Kidney (tissue), 14 donors: ENCODE data around the gene YARS1. TPM values are rescaled to one million over a fixed set of nuclear protein-coding genes. Genes with fewer than 3 reads are reported as not detected.

Experiments
- DNase-seq, 5 donors: peaks; one replicate each; pipeline ENCODE4 v3.0.0-alpha.2; 2013 to 2020
- FAIRE-seq: peaks from 2 replicates; lab custom pipeline; 2012; peaks lifted over from hg19 to GRCh38; lab: Jason Lieb, UNC
- H3K27ac ChIP-seq, 2 donors: one replicate each; pipeline ENCODE4 v1.7.0; 2013; ENCODE audit warnings: low read depth in 2 of 2, low read length in 2 of 2, inconsistent platforms in 1 of 2
- H3K27me3 ChIP-seq: one replicate; pipeline ENCODE4 v1.7.1; 2013; ENCODE audit warnings: low read length, inconsistent platforms; ENCODE audit not compliant: control insufficient read depth, insufficient read depth
- H3K36me3 ChIP-seq, 3 donors: one replicate each; pipeline versions ENCODE4 v1.7.0 to v1.7.1; 2013; ENCODE audit warnings: low read length in 3 of 3, control low read depth in 1 of 3, inconsistent platforms in 1 of 3; ENCODE audit not compliant: insufficient read depth in 3 of 3, control insufficient read depth in 2 of 3
- H3K4me1 ChIP-seq, 3 donors: one replicate each; pipeline versions ENCODE4 v1.7.0 to v1.7.1; 2013; ENCODE audit warnings: low read length in 3 of 3, inconsistent platforms in 1 of 3, low read depth in 1 of 3; ENCODE audit not compliant: control insufficient read depth in 2 of 3, insufficient read depth in 2 of 3
- H3K4me3 ChIP-seq, 3 donors: one replicate each; pipeline versions ENCODE4 v1.7.0 to v1.8.1; 2013; ENCODE audit warnings: low read length in 3 of 3, control low read depth in 1 of 3, inconsistent platforms in 1 of 3
- H3K9ac ChIP-seq, 3 donors: one replicate each; pipeline versions ENCODE4 v1.7.0 to v1.7.1; 2013; ENCODE audit warnings: low read length in 3 of 3, control low read depth in 1 of 3, inconsistent platforms in 1 of 3
- H3K9me3 ChIP-seq, 3 donors: one replicate each; pipeline versions ENCODE4 v1.7.0 to v1.7.1; 2013; ENCODE audit warnings: low read length in 3 of 3, control low read depth in 1 of 3, inconsistent platforms in 1 of 3; ENCODE audit not compliant: control insufficient read depth in 2 of 3, insufficient read depth in 1 of 3
- intact Hi-C: fragments of 100-400 bp; cut with DNase I; formaldehyde crosslinking; loops from one replicate; pipeline ENCODE4 v1.11.1; 2022
- polyA plus RNA-seq: library from polyadenylated mRNA; stranded (reverse); fragments of 350-450 nt; fragmentation: Illumina TruSeq; extraction: RNeasy Lipid Tissue Mini Kit (QIAGEN cat#74804); gene quantifications from one replicate; pipeline ENCODE4 v1.2.3, GENCODE V29; 2014; ENCODE audit warnings: low read depth, low replicate concordance; ENCODE audit not compliant: insufficient read depth
- total RNA-seq: library from RNA; stranded (reverse); fragmentation: NEBNext Ultra II Directional; extraction: Animal tissue kit (Norgen Biotek cat#: 25700); gene quantifications from one replicate; pipeline ENCODE4 v1.2.1, GENCODE V29; 2021
- TF ChIP-seq, protein P1 (sequence below): IDR thresholded peaks from 3 replicates; pipeline ENCODE4 v1.5.1; 2012; ENCODE audit warnings: mild to moderate bottlenecking, moderate library complexity, borderline replicate concordance; ENCODE audit not compliant: insufficient read depth; ENCODE audit errors: extremely low read depth
- donor health status: control.
- donor health status: control.
- donor health status: control.
- donor health status: control.
- donor health status: control.
- donor health status: DM: yes; HTN: yes; CAD: no.
- donor health status: Normal renal cell carcinoma (clear cell type).

The YARS1 gene
- total and polyA plus RNA-seq, 2 donors from 2014 or later: 24.8 to 86.1 TPM

DNA sequence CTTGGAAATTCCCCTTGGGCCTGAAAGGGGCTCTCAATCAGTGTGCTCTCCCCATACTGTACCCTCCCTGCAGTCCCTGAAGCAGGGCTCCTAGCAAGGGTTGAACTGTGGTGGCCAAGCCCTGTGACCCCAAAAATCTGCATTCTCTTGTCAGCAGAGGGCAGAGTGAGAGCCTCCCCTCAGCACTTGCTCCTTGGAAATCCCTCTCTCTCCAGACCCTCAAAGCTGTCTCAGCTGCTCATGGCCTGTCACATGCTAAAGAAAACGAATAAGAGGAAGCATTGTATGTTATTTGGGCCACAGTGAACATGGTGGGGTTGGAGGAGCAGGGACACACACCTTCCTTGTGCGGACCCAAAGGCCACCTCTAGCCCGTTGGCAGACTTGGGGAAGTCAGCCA, 67.4 kb downstream of the YARS1 start:
- Histone ChIP-seq H3K36me3 (no peaks in the 10 kb centered on the region), H3K27me3 (no peaks in the 10 kb centered on the region), H3K9ac (no peak overlapping the region), H3K27ac (no peak overlapping the region), H3K4me3 (no peak overlapping the region), H3K9me3 (no peaks in the 10 kb centered on the region), H3K4me1 (peaks cover 0 to 11% (median 3%) of the 10 kb centered on the region in 3 donors)
- intact Hi-C loops: no loop called here
- TF ChIP-seq, protein P1, sequence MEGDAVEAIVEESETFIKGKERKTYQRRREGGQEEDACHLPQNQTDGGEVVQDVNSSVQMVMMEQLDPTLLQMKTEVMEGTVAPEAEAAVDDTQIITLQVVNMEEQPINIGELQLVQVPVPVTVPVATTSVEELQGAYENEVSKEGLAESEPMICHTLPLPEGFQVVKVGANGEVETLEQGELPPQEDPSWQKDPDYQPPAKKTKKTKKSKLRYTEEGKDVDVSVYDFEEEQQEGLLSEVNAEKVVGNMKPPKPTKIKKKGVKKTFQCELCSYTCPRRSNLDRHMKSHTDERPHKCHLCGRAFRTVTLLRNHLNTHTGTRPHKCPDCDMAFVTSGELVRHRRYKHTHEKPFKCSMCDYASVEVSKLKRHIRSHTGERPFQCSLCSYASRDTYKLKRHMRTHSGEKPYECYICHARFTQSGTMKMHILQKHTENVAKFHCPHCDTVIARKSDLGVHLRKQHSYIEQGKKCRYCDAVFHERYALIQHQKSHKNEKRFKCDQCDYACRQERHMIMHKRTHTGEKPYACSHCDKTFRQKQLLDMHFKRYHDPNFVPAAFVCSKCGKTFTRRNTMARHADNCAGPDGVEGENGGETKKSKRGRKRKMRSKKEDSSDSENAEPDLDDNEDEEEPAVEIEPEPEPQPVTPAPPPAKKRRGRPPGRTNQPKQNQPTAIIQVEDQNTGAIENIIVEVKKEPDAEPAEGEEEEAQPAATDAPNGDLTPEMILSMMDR: no peak
- FAIRE-seq (no peak), DNase-seq (peak in 1 of 5 donors; percentile 19)

DNA sequence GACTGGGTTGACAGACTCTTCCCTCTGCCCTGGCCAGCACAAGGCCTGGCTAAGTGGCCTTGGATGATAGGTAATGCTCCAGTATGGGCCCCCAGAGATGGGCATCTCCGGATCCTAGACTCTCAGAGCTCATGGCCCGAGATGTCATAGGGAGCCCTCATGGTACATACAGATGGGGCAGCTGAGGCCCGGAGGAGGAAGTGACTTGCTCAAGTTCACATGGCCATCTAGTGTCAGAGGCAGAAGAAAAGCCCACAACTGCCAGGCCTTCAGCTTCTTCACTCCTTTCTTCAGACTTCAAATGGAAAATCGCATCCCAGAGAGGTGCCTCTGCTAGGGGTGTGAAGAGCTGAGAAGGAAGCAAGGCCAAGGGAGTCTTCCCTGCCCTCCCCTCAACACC, 67.8 kb downstream of the YARS1 start:
- Histone ChIP-seq H3K27me3 (no peaks in the 10 kb centered on the region), H3K4me3 (no peak overlapping the region), H3K36me3 (no peaks in the 10 kb centered on the region), H3K27ac (no peak overlapping the region), H3K4me1 (peaks cover 0 to 9% (median 3%) of the 10 kb centered on the region in 3 donors), H3K9me3 (no peaks in the 10 kb centered on the region), H3K9ac (no peak overlapping the region)
- DNase-seq (peak in 1 of 5 donors; percentile 25), FAIRE-seq (no peak)
- intact Hi-C loops: no loop called here
- TF ChIP-seq, protein P1: no peak

DNA sequence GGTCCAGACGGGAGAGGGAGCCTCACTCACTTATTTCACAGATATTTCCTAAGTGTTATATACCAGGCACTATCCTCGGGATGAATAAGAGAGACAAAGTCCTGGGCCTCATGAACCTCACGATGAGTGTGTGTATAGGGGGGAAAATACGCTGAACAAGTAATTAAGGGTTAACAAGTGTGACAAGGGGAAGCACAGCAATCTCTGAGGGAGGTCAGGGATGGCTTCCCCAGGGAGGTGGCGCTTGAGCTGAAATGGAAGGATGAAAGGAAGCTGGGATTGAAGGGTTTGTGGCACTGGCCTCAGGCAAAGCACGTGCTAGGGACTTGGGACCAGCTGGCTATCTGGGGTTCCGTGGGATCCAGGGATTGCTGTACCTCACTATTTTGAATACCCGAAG, 68.2 kb downstream of the YARS1 start:
- H3K27ac ChIP-seq: no peak overlapping the region
- TF ChIP-seq, protein P1: no peak
- no peak for FAIRE-seq
- no peak overlapping the region for H3K9ac ChIP-seq
- H3K36me3 ChIP-seq: no peaks in the 10 kb centered on the region
- H3K9me3 ChIP-seq: no peaks in the 10 kb centered on the region
- intact Hi-C loops: no loop called here
- peak in 1 of 5 donors; percentile 25 for DNase-seq
- peaks cover 0 to 10% (median 5%) of the 10 kb centered on the region in 3 donors for H3K4me1 ChIP-seq
- H3K27me3 ChIP-seq: no peaks in the 10 kb centered on the region
- no peak overlapping the region for H3K4me3 ChIP-seq

DNA sequence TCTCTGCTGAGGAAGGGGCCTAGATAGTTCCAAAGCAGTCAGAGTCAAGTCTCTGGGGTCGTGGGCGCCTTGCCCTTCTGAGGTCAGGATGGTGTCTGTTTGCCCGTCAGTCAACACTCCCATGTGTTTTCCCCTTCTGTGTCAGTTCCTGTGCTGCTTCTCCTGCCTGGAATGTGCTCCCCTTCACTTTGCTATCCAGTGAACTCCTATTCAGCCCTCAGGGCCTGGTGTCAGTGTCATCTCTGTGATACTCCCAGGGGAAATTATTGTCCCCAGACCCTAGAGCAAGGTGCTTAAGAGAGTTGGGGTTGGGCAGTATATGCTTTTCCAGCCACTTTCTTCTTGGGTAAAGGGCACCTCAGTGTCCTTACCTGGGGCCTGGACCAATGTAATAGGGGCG, 68.8 kb downstream of the YARS1 start:
- TF ChIP-seq, protein P1: no peak
- intact Hi-C loops: no loop called here
- Histone ChIP-seq H3K4me3 (no peak overlapping the region), H3K27ac (no peak overlapping the region), H3K36me3 (no peaks in the 10 kb centered on the region), H3K9me3 (no peaks in the 10 kb centered on the region), H3K9ac (no peak overlapping the region), H3K27me3 (no peaks in the 10 kb centered on the region), H3K4me1 (peaks cover 0 to 11% (median 7%) of the 10 kb centered on the region in 3 donors)
- FAIRE-seq (no peak), DNase-seq (peak in 1 of 5 donors; percentile 15)
